ENCODE results near the gene SRBD1.

DNA sequence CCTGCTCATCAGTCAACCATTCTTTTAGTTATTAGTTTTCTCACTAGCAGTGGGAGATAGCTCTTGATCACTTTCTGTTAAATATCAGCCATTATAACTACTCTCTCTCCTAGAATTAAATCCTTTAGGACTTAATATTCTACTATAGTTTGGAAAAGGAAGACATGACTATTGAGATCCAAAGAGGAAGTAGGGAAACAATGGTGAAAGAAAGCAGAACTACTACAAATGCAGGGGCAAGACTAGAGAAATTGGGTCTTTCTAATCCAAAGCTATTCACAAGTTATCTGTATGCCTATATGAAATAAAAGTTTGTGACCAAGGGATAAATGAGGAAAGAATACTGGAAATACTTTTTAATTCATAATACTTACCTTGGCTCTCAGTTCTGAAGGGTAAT is 65.1 kb downstream of the SRBD1 start:
- TF ChIP-seq, protein P1, sequence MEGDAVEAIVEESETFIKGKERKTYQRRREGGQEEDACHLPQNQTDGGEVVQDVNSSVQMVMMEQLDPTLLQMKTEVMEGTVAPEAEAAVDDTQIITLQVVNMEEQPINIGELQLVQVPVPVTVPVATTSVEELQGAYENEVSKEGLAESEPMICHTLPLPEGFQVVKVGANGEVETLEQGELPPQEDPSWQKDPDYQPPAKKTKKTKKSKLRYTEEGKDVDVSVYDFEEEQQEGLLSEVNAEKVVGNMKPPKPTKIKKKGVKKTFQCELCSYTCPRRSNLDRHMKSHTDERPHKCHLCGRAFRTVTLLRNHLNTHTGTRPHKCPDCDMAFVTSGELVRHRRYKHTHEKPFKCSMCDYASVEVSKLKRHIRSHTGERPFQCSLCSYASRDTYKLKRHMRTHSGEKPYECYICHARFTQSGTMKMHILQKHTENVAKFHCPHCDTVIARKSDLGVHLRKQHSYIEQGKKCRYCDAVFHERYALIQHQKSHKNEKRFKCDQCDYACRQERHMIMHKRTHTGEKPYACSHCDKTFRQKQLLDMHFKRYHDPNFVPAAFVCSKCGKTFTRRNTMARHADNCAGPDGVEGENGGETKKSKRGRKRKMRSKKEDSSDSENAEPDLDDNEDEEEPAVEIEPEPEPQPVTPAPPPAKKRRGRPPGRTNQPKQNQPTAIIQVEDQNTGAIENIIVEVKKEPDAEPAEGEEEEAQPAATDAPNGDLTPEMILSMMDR (IDR thresholded peaks at IDR 0.05) = no peak
- TF ChIP-seq ESRRA (CRISPR knock-in tag; IDR thresholded peaks at IDR 0.05; ENCODE audit: borderline replicate concordance) (no peak), ELF4 (CRISPR knock-in tag; IDR thresholded peaks at IDR 0.05; ENCODE audit: low read depth) (no peak)
- TF ChIP-seq, protein P2, sequence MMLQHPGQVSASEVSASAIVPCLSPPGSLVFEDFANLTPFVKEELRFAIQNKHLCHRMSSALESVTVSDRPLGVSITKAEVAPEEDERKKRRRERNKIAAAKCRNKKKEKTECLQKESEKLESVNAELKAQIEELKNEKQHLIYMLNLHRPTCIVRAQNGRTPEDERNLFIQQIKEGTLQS (CRISPR knock-in tag; conservative IDR thresholded peaks at IDR 0.05) = no peak
- TF ChIP-seq, protein P3, sequence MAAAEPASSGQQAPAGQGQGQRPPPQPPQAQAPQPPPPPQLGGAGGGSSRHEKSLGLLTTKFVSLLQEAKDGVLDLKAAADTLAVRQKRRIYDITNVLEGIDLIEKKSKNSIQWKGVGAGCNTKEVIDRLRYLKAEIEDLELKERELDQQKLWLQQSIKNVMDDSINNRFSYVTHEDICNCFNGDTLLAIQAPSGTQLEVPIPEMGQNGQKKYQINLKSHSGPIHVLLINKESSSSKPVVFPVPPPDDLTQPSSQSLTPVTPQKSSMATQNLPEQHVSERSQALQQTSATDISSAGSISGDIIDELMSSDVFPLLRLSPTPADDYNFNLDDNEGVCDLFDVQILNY (CRISPR knock-in tag; IDR thresholded peaks at IDR 0.05) = no peak

Measured in WTC11 (cell line).